Thoracic aorta (tissue), 2 donors: ENCODE results near the gene LRRC41. TPM values are rescaled to one million over a fixed set of nuclear protein-coding genes. Genes with fewer than 3 reads are reported as not detected.
"Not testable (repeated sequence)": the region's sequence is repeated elsewhere in the genome, so short reads cannot be mapped to it uniquely, and the experiment has no call there.

ENCODE experiments used
- ATAC-seq: fragments of 150-250 bp; one replicate; pipeline ENCODE4 v1.8.0; 2017; ENCODE audit warnings: low read depth; ENCODE audit not compliant: insufficient number of reproducible peaks, low FRiP score
- DNase-seq: peaks from one replicate; pipeline ENCODE4 v3.0.0-alpha.2; 2020; ENCODE audit warnings: low spot score
- H3K27ac ChIP-seq, 2 donors: fragments of 200-600 bp; sonication (generic); 1 replicate in 1 of 2; 2 replicates in 1 of 2; pipeline ENCODE4 v1.5.1; 2016; ENCODE audit warnings: mild to moderate bottlenecking in 2 of 2, moderate library complexity in 2 of 2
- H3K27me3 ChIP-seq: fragments of 200-600 bp; sonication (generic); replicated peaks from 2 replicates; pipeline ENCODE4 v1.6.0; 2016; ENCODE audit warnings: mild to moderate bottlenecking; ENCODE audit not compliant: insufficient read depth
- H3K36me3 ChIP-seq: fragments of 200-600 bp; sonication (generic); one replicate; pipeline ENCODE4 v1.5.1; 2016
- H3K4me1 ChIP-seq, 2 donors: fragments of 200-600 bp; sonication (generic); 1 replicate in 1 of 2; 2 replicates in 1 of 2; pipeline versions ENCODE4 v1.5.1 to v1.6.0; 2016; ENCODE audit warnings: low read depth in 2 of 2, mild to moderate bottlenecking in 1 of 2; ENCODE audit not compliant: control insufficient read depth in 1 of 2
- H3K4me3 ChIP-seq: fragments of 200-600 bp; sonication (generic); 2 replicates; pipeline ENCODE4 v1.5.1; 2016; ENCODE audit warnings: mild to moderate bottlenecking
- H3K9me3 ChIP-seq: fragments of 200-600 bp; sonication (generic); 2 replicates; pipeline ENCODE4 v1.5.1; 2016
- CTCF ChIP-seq: fragments of 200-600 bp; sonication (generic); IDR thresholded peaks from one replicate; pipeline ENCODE4 v1.5.1; 2019; ENCODE audit warnings: antibody characterized with exemption
- total RNA-seq, 2 donors: library from RNA; depleted of rRNA; stranded (reverse); fragments of >200 nt; gene quantifications; one replicate each; pipeline versions ENCODE4 v1.1.0 to v1.2.3, GENCODE V29; 2016

Gene LRRC41
- total RNA-seq, 2 donors from 2014 or later: 70.7 to 76.2 TPM

GRCh38 chr1:46236882-46237281, 66.5 kb downstream of the LRRC41 start:
- no peaks in the 10 kb centered on the region for H3K4me1 ChIP-seq
- no peaks in the 10 kb centered on the region for H3K27me3 ChIP-seq
- ATAC-seq (no peak), DNase-seq (no peak)
- TF ChIP-seq CTCF: no peak
- H3K36me3 ChIP-seq: no peaks in the 10 kb centered on the region
- H3K27ac ChIP-seq: no peak overlapping the region
- H3K4me3 ChIP-seq: no peak overlapping the region
- H3K9me3 ChIP-seq: peaks cover 5% of the 10 kb centered on the region

- not testable (repeated sequence) for H3K4me3 ChIP-seq, H3K36me3 ChIP-seq, H3K27ac ChIP-seq, H3K9me3 ChIP-seq, ATAC-seq, H3K27me3 ChIP-seq, DNase-seq, H3K4me1 ChIP-seq
These were observed 72.2 kb downstream of the LRRC41 start for GRCh38 chr1:46231231-46231630.

Other genes starting within 250 kb of the LRRC41 start
- gene PIK3R3, start 171.0 kb downstream of the LRRC41 start, total RNA-seq: 10 to 100 TPM in 1 of 2 donors, 1 to 10 TPM in 1; 9.5 to 30.1 TPM
- gene TSPAN1, start 128.5 kb downstream of the LRRC41 start, total RNA-seq: 1 to 10 TPM; 3.1 to 7.0 TPM
- gene P3R3URF, start 127.1 kb downstream of the LRRC41 start, total RNA-seq: not detected
- gene POMGNT1, start 105.2 kb downstream of the LRRC41 start, total RNA-seq: 10 to 100 TPM; 53.8 to 66.9 TPM
- 10 to 100 TPM; 22.9 to 27.5 TPM for gene LURAP1, start 100.3 kb downstream of the LRRC41 start, total RNA-seq
- gene RAD54L, start 55.9 kb downstream of the LRRC41 start, total RNA-seq: 1 to 10 TPM in 1 of 2 donors, under 1 TPM in 1; 0.68 to 4.1 TPM
- gene UQCRH, start 82 bp upstream of the LRRC41 start, total RNA-seq: 100 to 1,000 TPM; 144 to 237 TPM
- 10 to 100 TPM; 22.9 to 29.3 TPM for gene NSUN4, start 37.2 kb upstream of the LRRC41 start, total RNA-seq
- 10 to 100 TPM; 14.1 to 21.9 TPM for gene FAAH, start 90.7 kb upstream of the LRRC41 start, total RNA-seq
- not detected for gene DMBX1, start 186.2 kb upstream of the LRRC41 start, total RNA-seq
- not detected for gene KNCN, start 248.0 kb upstream of the LRRC41 start, total RNA-seq